ENCODE measurements around the gene ANO9.

The ANO9 gene

DNA sequence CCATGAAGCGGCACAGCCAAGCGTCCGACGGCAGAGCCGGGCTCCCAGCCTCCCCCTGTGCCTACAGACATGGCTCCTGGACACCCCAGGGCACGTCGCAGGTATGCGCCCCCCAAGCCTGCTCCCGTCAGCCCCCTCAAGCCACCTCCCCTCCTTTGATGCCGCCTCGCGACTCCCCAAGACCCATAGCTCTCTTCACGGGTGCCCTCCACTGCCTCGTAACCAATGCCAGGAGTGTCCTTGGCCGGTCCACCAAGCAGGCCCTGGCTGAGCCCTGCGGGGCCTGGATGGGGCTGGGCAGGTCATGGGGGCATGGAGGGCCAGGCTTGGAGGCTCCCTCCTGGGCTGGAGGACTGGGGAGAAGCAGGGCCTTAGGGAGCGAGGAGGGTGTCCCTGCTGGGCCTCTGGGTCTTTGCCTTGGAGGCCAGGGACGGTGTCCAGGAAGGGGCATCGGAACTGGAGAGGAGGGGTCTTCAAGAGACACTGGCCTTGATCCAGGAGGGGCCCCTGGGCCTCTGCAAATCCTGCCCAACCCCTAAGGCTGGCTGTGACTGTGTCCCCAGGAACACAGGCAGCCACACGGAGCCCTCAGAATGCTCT is 9.2 kb downstream of the ANO9 start:
- TF ChIP-seq, protein P1, sequence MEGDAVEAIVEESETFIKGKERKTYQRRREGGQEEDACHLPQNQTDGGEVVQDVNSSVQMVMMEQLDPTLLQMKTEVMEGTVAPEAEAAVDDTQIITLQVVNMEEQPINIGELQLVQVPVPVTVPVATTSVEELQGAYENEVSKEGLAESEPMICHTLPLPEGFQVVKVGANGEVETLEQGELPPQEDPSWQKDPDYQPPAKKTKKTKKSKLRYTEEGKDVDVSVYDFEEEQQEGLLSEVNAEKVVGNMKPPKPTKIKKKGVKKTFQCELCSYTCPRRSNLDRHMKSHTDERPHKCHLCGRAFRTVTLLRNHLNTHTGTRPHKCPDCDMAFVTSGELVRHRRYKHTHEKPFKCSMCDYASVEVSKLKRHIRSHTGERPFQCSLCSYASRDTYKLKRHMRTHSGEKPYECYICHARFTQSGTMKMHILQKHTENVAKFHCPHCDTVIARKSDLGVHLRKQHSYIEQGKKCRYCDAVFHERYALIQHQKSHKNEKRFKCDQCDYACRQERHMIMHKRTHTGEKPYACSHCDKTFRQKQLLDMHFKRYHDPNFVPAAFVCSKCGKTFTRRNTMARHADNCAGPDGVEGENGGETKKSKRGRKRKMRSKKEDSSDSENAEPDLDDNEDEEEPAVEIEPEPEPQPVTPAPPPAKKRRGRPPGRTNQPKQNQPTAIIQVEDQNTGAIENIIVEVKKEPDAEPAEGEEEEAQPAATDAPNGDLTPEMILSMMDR (IDR thresholded peaks at IDR 0.05): no peak

DNA sequence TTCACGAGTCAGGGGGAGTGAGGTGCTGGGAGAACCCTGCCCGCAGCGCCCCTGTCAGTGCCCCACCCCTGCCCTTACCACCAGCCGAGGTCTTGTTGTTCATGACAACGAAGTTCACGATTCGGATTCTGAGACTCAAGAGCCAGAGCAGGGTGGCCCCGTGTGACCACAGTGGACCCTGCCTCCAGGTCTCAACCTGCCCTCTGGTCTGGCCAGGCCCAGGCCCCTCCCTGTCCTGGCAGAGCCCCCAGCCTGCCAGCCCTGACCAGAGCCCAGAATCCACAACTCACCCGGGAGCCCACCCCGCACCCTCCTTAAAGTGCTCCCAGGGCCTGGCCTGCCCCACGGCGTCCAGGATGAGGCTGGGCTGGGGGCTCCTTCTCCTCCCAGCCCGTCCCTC is 9.9 kb downstream of the ANO9 start:
- TF ChIP-seq, protein P1 (IDR thresholded peaks at IDR 0.05): no peak

DNA sequence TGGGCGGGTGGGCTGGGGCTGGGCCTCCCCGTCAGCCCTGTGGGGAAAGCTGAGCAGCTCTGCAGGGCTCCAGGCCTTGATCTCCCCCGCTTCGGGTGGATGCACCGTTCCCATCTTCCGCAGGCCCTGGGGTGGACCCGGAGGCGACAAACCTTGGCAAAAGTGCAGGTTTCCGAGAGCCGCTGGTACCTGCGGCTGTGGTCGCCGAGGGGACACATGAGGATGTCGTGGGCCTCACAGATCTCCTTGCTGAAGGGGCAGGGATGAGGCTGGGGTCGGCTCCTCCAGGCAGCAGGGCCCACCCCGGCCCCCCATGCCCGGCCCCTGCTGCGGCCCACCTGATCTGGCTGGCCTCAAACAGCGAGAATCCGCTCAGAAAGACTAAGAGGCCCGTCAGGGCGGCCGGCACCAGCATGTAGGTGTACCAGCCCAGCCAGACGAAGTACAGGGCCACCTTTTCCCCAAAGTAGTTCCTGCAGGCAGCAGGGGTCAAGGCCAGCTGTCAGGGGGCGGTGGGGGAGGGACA is 11.8 kb downstream of the ANO9 start:
- TF ChIP-seq, protein P1 (IDR thresholded peaks at IDR 0.05): no peak

DNA sequence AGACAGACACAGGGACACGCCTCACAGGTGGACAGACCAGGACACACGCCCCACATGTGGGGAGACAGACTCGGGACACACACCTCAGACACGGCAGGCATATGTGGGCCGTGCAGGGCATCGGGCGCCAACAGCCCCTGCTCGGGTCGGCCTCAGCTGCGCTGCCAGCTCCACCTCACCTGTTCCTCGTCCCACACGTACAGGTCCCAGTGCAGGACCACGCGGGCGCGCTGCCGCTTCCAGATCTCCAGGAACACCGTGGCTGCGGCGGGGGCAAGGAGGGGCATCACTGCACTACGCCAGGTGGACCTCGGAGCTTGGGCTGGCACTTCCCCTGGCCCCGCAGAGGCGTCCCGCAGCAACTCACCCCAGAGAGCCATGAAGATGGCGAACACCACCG is 12.4 kb downstream of the ANO9 start:
- TF ChIP-seq, protein P1 (IDR thresholded peaks at IDR 0.05): no peak

DNA sequence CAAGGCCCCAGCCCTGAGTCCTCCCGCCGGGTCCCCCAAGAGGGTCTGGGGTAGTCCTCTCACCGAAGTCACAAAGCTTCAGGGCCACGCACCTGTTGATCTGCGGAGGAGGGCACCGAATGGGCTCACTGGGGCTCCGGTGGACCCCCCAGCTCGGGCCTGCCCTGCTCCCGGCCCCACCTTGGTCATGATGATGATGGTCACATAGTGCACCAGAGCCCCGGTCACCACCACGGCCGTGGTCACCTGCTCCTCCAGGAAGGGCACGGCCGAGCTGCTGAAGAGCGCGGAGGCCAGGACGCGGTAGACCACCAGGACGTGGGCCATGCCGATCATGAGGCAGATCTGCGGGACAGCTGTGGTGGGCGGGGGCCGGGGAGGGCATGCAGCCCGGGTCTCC is 13.5 kb downstream of the ANO9 start:
- TF ChIP-seq, protein P1 (IDR thresholded peaks at IDR 0.05): no peak

DNA sequence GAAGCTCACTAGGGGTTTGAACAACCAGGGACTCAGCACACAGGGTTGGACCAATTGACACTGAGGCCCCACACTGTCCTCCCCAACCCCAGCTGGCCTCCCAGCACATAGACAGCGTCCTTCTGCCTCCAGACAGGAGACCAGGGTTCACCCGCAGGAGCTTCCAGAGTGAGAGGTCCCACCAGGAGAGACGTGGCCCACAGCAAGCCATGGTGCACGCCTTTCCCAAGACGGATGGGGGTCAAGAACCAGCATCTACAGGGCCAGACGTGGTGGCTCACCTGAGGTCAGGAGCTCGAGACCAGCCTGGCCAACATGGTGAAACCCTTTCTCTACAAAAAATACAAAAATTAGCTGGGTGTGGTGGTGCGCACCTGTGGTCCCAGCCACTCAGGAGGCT is 15.0 kb downstream of the ANO9 start:
- TF ChIP-seq, protein P1 (IDR thresholded peaks at IDR 0.05): no peak

DNA sequence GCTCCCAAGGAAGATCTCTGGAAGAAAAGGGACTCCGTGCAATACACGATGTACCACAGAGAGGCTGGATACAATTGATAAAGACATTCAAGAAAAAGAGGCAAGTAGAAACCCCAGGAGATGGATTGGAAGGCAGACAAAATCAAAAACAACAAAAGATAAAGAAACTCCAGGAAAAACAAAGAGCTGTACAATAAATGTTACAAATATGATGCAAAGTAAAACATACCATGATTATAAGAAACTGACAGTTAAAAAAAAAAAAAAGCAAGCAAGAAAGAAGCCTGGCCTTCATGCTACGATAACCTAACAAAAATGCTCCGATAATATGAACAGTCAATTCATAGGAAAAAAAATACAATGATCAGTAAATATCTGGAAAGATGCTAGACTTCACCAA is 16.5 kb downstream of the ANO9 start:
- TF ChIP-seq, protein P1 (IDR thresholded peaks at IDR 0.05): no peak

DNA sequence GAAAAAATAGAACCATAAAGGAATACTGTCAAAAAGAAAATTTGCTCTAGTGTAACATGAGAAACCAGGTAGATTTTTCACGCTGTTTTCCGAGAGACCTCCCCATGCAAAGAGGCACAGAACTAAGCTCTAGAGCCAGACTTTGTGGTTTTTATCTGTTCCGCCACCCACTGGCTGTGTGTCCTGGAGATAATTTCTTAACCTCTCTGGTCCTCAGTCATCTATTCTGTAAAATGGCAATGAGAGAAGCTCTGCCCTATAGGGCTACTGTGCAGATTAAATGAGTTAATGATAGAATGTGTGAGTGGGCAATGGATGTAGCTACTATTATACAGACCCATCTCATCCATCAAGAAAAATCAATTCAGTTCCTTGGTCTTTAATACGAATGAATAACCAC is 17.6 kb downstream of the ANO9 start:
- TF ChIP-seq, protein P1 (IDR thresholded peaks at IDR 0.05): no peak
